ENCODE results near the gene BSCL2.
"Not testable (repeated sequence)": the region's sequence is repeated elsewhere in the genome, so short reads cannot be mapped to it uniquely, and the experiment has no call there.

GRCh38 chr11:62650283-62650682 lies 56.9 kb downstream of the BSCL2 start:
- not testable (repeated sequence) for TF ChIP-seq SIN3A (IDR thresholded peaks at IDR 0.05; ENCODE audit: borderline replicate concordance, insufficient read depth, low read depth, low read length); POLR2AphosphoS5 (IDR thresholded peaks at IDR 0.05; ENCODE audit: low read depth, low read length); CTCF (IDR thresholded peaks at IDR 0.05); REST (IDR thresholded peaks at IDR 0.05; ENCODE audit: insufficient read depth in 1 of 2, low read depth in 2 of 2, low read length in 1 of 2)

All from Panc1 (cell line).